Esophagus muscularis mucosa (tissue), 4 donors: ENCODE results near the gene SKI. TPM values are rescaled to one million over a fixed set of nuclear protein-coding genes. Genes with fewer than 3 reads are reported as not detected.

Experiments
- DNase-seq: peaks from one replicate; pipeline ENCODE4 v3.0.0-alpha.2; 2017; ENCODE audit errors: extremely low spot score
- H3K27ac ChIP-seq, 4 donors: fragments of 200-600 bp; sonication (generic); replicated peaks in 1 of 4; 1 replicate in 3 of 4; 2 replicates in 1 of 4; pipeline ENCODE4 v1.5.1; 2016 to 2019; ENCODE audit warnings: mild to moderate bottlenecking in 1 of 4
- H3K27me3 ChIP-seq, 4 donors: fragments of 200-600 bp; sonication (generic); one replicate each; pipeline versions ENCODE4 v1.5.1 to v1.6.0; 2016 to 2019
- H3K36me3 ChIP-seq, 4 donors: fragments of 200-600 bp; sonication (generic); one replicate each; pipeline ENCODE4 v1.5.1; 2016 to 2019
- H3K4me1 ChIP-seq, 4 donors: fragments of 200-600 bp; sonication (generic); one replicate each; pipeline ENCODE4 v1.5.1; 2016 to 2019
- H3K4me3 ChIP-seq, 4 donors: fragments of 200-600 bp; sonication (generic); 1 replicate in 2 of 4; 2 replicates in 2 of 4; pipeline ENCODE4 v1.5.1; 2016 to 2019; ENCODE audit warnings: mild to moderate bottlenecking in 4 of 4, moderate library complexity in 1 of 4
- H3K9me3 ChIP-seq, 4 donors: fragments of 200-600 bp; sonication (generic); 1 replicate in 3 of 4; 2 replicates in 1 of 4; pipeline ENCODE4 v1.5.1; 2016 to 2019
- CTCF ChIP-seq, 3 experiments: fragments of 200-600 bp in 2 of 3; fragments of 450-650 bp in 1 of 3; sonication (generic) in 2 of 3; IDR thresholded peaks; one replicate each; pipeline ENCODE4 v1.5.1; 2017 to 2019; ENCODE audit warnings: antibody characterized with exemption in 3 of 3, mild to moderate bottlenecking in 2 of 3, moderate library complexity in 1 of 3
- EP300 ChIP-seq: sonication (generic); formaldehyde crosslinking; IDR thresholded peaks from one replicate; pipeline ENCODE4 v1.6.1; 2017; ENCODE audit warnings: antibody characterized with exemption
- POLR2A ChIP-seq: fragments of 450-650 bp; IDR thresholded peaks from one replicate; pipeline ENCODE4 v1.6.1; 2017; ENCODE audit warnings: antibody characterized with exemption, moderate library complexity, mild to moderate bottlenecking, low read depth
- POLR2AphosphoS5 ChIP-seq, 2 donors: sonication (generic); formaldehyde crosslinking; IDR thresholded peaks; one replicate each; pipeline ENCODE4 v1.6.1; 2017; ENCODE audit warnings: antibody characterized with exemption in 2 of 2
- WGBS: methylation state at CpG from one replicate; pipeline ENCODE4 v1.1.5; 2018; 5-methylcytosine and 5-hydroxymethylcytosine counted together
- intact Hi-C: fragments of 100-400 bp; cut with DNase I; formaldehyde crosslinking; loops from one replicate; pipeline ENCODE4 v1.15.1; 2023
- total RNA-seq, 4 donors: library from RNA; depleted of rRNA; stranded (reverse); fragments of >200 nt; gene quantifications; one replicate each; pipeline versions ENCODE4 v1.1.0 to v1.2.1, GENCODE V29; 2016

The SKI gene
- total RNA-seq, 4 donors from 2014 or later: 70.1 to 190 (median 124) TPM

- DNase-seq: no peak
- H3K27ac ChIP-seq: peak overlapping the region; percentile 76 to 84 (median 81)
- peak overlapping the region in 1 of 4 donors; percentile 25 for H3K4me3 ChIP-seq
- 29% methylated on average over 14 of the region's 14 CpGs for WGBS
- peaks cover 92 to 94% (median 93%) of the 10 kb centered on the region in 4 donors for H3K4me1 ChIP-seq
- H3K9me3 ChIP-seq: no peaks in the 10 kb centered on the region
- TF ChIP-seq POLR2AphosphoS5 (IDR thresholded peaks at IDR 0.05) (no peak), EP300 (no peak), CTCF (IDR thresholded peaks at IDR 0.05) (no peak), POLR2A (no peak)
- intact Hi-C loops: no loop called here
- no peaks in the 10 kb centered on the region for H3K27me3 ChIP-seq
- peaks cover 0 to 6% (median 2%) of the 10 kb centered on the region in 4 donors for H3K36me3 ChIP-seq
Observed at GRCh38 chr1:2275796-2276536, 47.8 kb downstream of the SKI start.

- no peak for DNase-seq
Observed at GRCh38 chr1:2276803-2277580, 48.9 kb downstream of the SKI start.

GRCh38 chr1:2277741-2278488 is 49.8 kb downstream of the SKI start:
- H3K36me3 ChIP-seq: peaks cover 0 to 11% (median 4%) of the 10 kb centered on the region in 4 donors
- WGBS: 82% methylated on average over 24 of the region's 25 CpGs
- intact Hi-C loops: no loop called here
- no peaks in the 10 kb centered on the region for H3K27me3 ChIP-seq
- TF ChIP-seq POLR2A (no peak), EP300 (no peak), POLR2AphosphoS5 (IDR thresholded peaks at IDR 0.05) (peak in 1 of 2 donors; percentile 31)
- peaks cover 75 to 81% (median 80%) of the 10 kb centered on the region in 4 donors for H3K4me1 ChIP-seq
- H3K27ac ChIP-seq: peak overlapping the region; percentile 76 to 84 (median 81)
- H3K4me3 ChIP-seq: no peak overlapping the region
- no peaks in the 10 kb centered on the region for H3K9me3 ChIP-seq
- no peak for DNase-seq

More at GRCh38 chr1:2276803-2277580, 48.9 kb downstream of the SKI start:
- no peak for TF ChIP-seq POLR2AphosphoS5 (IDR thresholded peaks at IDR 0.05)
- no peak for TF ChIP-seq POLR2A
- no peak for TF ChIP-seq CTCF (IDR thresholded peaks at IDR 0.05)
- no peak for TF ChIP-seq EP300
- peaks cover 0 to 6% (median 2%) of the 10 kb centered on the region in 4 donors for H3K36me3 ChIP-seq
- intact Hi-C loops: no loop called here
- H3K27me3 ChIP-seq: no peaks in the 10 kb centered on the region
- WGBS: 51% methylated on average over 12 of the region's 12 CpGs
- H3K27ac ChIP-seq: peak overlapping the region; percentile 76 to 84 (median 81)
- H3K4me1 ChIP-seq: peaks cover 82 to 84% (median 83%) of the 10 kb centered on the region in 4 donors
- H3K9me3 ChIP-seq: no peaks in the 10 kb centered on the region
- H3K4me3 ChIP-seq: no peak overlapping the region

GRCh38 chr1:2278591-2279209 is 50.6 kb downstream of the SKI start:
- Histone ChIP-seq H3K36me3 (peaks cover 0 to 14% (median 4%) of the 10 kb centered on the region in 4 donors), H3K27me3 (no peaks in the 10 kb centered on the region), H3K4me3 (peak overlapping the region; percentile 7 to 12 (median 8)), H3K27ac (peak overlapping the region; percentile 76 to 84 (median 81)), H3K9me3 (no peaks in the 10 kb centered on the region), H3K4me1 (peaks cover 75 to 81% (median 80%) of the 10 kb centered on the region in 4 donors)
- TF ChIP-seq POLR2AphosphoS5 (IDR thresholded peaks at IDR 0.05) (no peak), EP300 (no peak), POLR2A (no peak), CTCF (IDR thresholded peaks at IDR 0.05) (no peak)
- 70% methylated on average over 2 of the region's 16 CpGs for WGBS
- intact Hi-C loops: no loop called here
- DNase-seq: no peak
